Measurements from ENCODE around the gene ADAMTS17.
"Not testable (repeated sequence)": the region's sequence is repeated elsewhere in the genome, so short reads cannot be mapped to it uniquely, and the experiment has no call there.

Gene ADAMTS17

GRCh38 chr15:100099976-100100375 is 241.8 kb downstream of the ADAMTS17 start:
- no peak for DNase-seq

GRCh38 chr15:100098705-100099104 is 243.1 kb downstream of the ADAMTS17 start:
- DNase-seq = no peak

- DNase-seq = no peak
Measured at GRCh38 chr15:100097342-100098127, 244.2 kb downstream of the ADAMTS17 start.

- DNase-seq = no peak
Measured at GRCh38 chr15:100096700-100097099, 245.1 kb downstream of the ADAMTS17 start.

- DNase-seq = no peak
Measured at GRCh38 chr15:100096248-100096600, 245.6 kb downstream of the ADAMTS17 start.

GRCh38 chr15:100095541-100096247 is 246.1 kb downstream of the ADAMTS17 start:
- no peak for DNase-seq

- DNase-seq = no peak
Measured at GRCh38 chr15:100094127-100094510, 247.7 kb downstream of the ADAMTS17 start.

GRCh38 chr15:100093211-100094126 is 248.3 kb downstream of the ADAMTS17 start:
- no peak for DNase-seq

GRCh38 chr15:100092034-100092433 is 249.7 kb downstream of the ADAMTS17 start:
- DNase-seq = no peak

GRCh38 chr15:100090411-100090810 is 251.4 kb downstream of the ADAMTS17 start:
- no peak for DNase-seq

GRCh38 chr15:100084042-100084821 is 257.5 kb downstream of the ADAMTS17 start:
- DNase-seq = not testable (repeated sequence)

- no peak for DNase-seq
Measured at GRCh38 chr15:100083572-100083971, 258.2 kb downstream of the ADAMTS17 start.

- no peak for DNase-seq
Measured at GRCh38 chr15:100082761-100083402, 258.9 kb downstream of the ADAMTS17 start.

GRCh38 chr15:100081454-100081853 is 260.3 kb downstream of the ADAMTS17 start:
- DNase-seq = no peak

- no peak for DNase-seq
Measured at GRCh38 chr15:100078511-100079220, 263.1 kb downstream of the ADAMTS17 start.

GRCh38 chr15:100075229-100075628 is 266.5 kb downstream of the ADAMTS17 start:
- no peak for DNase-seq

- DNase-seq = no peak
Measured at GRCh38 chr15:100073982-100074381, 267.8 kb downstream of the ADAMTS17 start.

GRCh38 chr15:100066521-100067280 is 275.1 kb downstream of the ADAMTS17 start:
- DNase-seq = not testable (repeated sequence)

- no peak for DNase-seq
Measured at GRCh38 chr15:100061944-100062343, 279.8 kb downstream of the ADAMTS17 start.

- DNase-seq = no peak
Measured at GRCh38 chr15:100060276-100060926, 281.4 kb downstream of the ADAMTS17 start.

Measured in NCI-H526 (cell line).